Body of pancreas (tissue), 4 donors: ENCODE measurements around the gene ADAM15. TPM values are rescaled to one million over a fixed set of nuclear protein-coding genes. Genes with fewer than 3 reads are reported as not detected.

Source experiments
- ATAC-seq: fragments of 150-250 bp; one replicate; pipeline ENCODE4 v1.9.1; 2016
- DNase-seq, 4 donors: peaks; one replicate each; pipeline ENCODE4 v3.0.0-alpha.2; 2019
- H3K27ac ChIP-seq, 4 donors: fragments of 200-600 bp; sonication (generic); 1 replicate in 3 of 4; 2 replicates in 1 of 4; pipeline versions ENCODE4 v1.5.1 to v1.6.1; 2016 to 2019; ENCODE audit warnings: mild to moderate bottlenecking in 1 of 4, mixed read lengths in 1 of 4, moderate library complexity in 1 of 4
- H3K27me3 ChIP-seq, 2 donors: fragments of 200-600 bp; sonication (generic); one replicate each; pipeline ENCODE4 v1.6.0; 2016; ENCODE audit warnings: mild to moderate bottlenecking in 1 of 2
- H3K36me3 ChIP-seq, 2 donors: fragments of 200-600 bp; sonication (generic); replicated peaks in 1 of 2; 2 replicates each; pipeline ENCODE4 v1.5.1; 2016; ENCODE audit warnings: low read depth in 2 of 2; ENCODE audit not compliant: insufficient read depth in 1 of 2
- H3K4me1 ChIP-seq: fragments of 200-600 bp; sonication (generic); one replicate; pipeline ENCODE4 v1.6.0; 2016
- H3K4me3 ChIP-seq, 2 donors: fragments of 200-600 bp; sonication (generic); 1 replicate in 1 of 2; 2 replicates in 1 of 2; pipeline ENCODE4 v1.5.1; 2016 to 2019
- H3K9me3 ChIP-seq, 3 donors: fragments of 200-600 bp; sonication (generic); 1 replicate in 2 of 3; 2 replicates in 1 of 3; pipeline ENCODE4 v1.5.1; 2016
- POLR2A ChIP-seq, 3 donors: fragments of 450-650 bp; IDR thresholded peaks; one replicate each; pipeline ENCODE4 v1.6.1; 2016; ENCODE audit warnings: antibody characterized with exemption in 3 of 3, mild to moderate bottlenecking in 2 of 3
- WGBS, 2 donors: methylation state at CpG; one replicate each; pipeline ENCODE4 v1.1.5; 2017; 5-methylcytosine and 5-hydroxymethylcytosine counted together
- intact Hi-C: fragments of 100-400 bp; cut with DNase I; formaldehyde crosslinking; loops from one replicate; pipeline ENCODE4 v1.15.1; 2023
- total RNA-seq, 2 donors: library from RNA; depleted of rRNA; stranded (reverse); fragments of >200 nt; gene quantifications; one replicate each; pipeline ENCODE4 v1.1.0, GENCODE V29; 2016
- TF ChIP-seq, protein P1 (sequence below), 7 experiments: fragments of 450-650 bp in 4 of 7; fragments of 200-600 bp in 3 of 7; sonication (generic) in 3 of 7; IDR thresholded peaks; one replicate each; pipeline ENCODE4 v1.5.1; 2016 to 2019; ENCODE audit warnings: antibody characterized with exemption in 7 of 7

The ADAM15 gene
- total RNA-seq, 2 donors from 2014 or later: 37.2 to 48.5 TPM

DNA sequence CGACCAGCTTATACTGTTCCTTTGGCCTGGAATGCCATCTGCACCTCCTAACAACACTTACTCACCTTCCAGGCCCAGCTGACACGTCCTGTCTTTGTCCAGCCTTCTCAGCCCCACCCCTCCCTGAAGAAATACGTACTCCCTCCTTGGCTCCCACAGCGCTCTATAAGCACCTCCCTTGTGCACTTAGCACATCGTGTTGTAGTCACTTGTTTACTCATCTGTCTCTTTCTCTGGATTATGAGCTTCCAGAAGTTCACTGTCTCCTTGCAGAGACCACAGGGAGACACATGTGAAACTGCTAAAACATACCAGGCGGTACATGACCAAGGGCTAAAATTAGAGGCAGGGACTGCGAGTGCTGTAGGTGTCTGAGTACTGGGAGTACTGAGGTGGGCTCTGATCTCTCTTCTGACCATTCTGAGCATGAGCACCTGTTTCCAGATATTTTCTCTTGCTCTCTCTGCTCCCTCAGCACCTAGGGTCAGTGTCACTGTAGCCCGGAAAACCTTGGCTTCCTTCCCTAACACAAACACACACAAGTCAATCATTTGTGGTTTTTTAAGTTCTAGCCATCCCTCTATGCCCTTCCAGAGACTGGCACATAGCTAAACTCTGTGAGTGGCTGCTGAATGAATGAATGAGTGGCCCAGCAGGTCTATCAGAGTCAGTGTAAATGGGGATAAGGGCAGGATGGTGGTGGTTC is 12.4 kb upstream of the ADAM15 start:
- no peak for TF ChIP-seq POLR2A (IDR thresholded peaks at IDR 0.05)
- TF ChIP-seq, protein P1, sequence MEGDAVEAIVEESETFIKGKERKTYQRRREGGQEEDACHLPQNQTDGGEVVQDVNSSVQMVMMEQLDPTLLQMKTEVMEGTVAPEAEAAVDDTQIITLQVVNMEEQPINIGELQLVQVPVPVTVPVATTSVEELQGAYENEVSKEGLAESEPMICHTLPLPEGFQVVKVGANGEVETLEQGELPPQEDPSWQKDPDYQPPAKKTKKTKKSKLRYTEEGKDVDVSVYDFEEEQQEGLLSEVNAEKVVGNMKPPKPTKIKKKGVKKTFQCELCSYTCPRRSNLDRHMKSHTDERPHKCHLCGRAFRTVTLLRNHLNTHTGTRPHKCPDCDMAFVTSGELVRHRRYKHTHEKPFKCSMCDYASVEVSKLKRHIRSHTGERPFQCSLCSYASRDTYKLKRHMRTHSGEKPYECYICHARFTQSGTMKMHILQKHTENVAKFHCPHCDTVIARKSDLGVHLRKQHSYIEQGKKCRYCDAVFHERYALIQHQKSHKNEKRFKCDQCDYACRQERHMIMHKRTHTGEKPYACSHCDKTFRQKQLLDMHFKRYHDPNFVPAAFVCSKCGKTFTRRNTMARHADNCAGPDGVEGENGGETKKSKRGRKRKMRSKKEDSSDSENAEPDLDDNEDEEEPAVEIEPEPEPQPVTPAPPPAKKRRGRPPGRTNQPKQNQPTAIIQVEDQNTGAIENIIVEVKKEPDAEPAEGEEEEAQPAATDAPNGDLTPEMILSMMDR (IDR thresholded peaks at IDR 0.05): no peak
- WGBS, 2 donors: 50 to 55% methylated on average over 8 of the region's 8 CpGs
- no peaks in the 10 kb centered on the region for H3K4me1 ChIP-seq
- no peak for DNase-seq
- intact Hi-C loops: no loop called here
- H3K4me3 ChIP-seq: no peak overlapping the region
- H3K27ac ChIP-seq: no peak overlapping the region
- no peak for ATAC-seq
- H3K36me3 ChIP-seq: no peaks in the 10 kb centered on the region
- H3K9me3 ChIP-seq: no peaks in the 10 kb centered on the region
- no peaks in the 10 kb centered on the region for H3K27me3 ChIP-seq

DNA sequence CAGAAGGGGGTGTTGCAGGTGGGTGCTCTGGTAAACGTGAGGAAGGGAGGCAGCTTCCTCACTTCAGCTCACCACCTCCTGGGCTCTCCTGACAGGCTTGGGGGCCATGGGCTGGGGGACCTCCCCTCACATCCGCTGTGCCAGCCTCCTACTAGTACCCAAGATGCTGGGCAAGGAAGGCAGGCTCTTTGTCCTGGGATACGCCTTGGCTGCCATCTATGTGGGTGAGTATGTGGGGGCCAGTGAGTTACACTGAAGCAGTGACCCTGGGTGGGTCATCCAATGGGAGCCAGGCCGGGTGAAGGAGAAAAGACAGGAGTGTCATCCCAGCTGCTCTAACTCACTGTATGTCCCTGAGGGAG is 11.8 kb upstream of the ADAM15 start:
- TF ChIP-seq POLR2A (IDR thresholded peaks at IDR 0.05): no peak
- TF ChIP-seq, protein P1 (IDR thresholded peaks at IDR 0.05): no peak
- Histone ChIP-seq H3K9me3 (no peaks in the 10 kb centered on the region), H3K27me3 (no peaks in the 10 kb centered on the region), H3K36me3 (no peaks in the 10 kb centered on the region), H3K27ac (no peak overlapping the region), H3K4me1 (no peaks in the 10 kb centered on the region), H3K4me3 (no peak overlapping the region)
- 69 to 100% methylated on average over 1 to 4 of the region's 4 CpGs for WGBS, 2 donors
- DNase-seq (no peak), ATAC-seq (no peak)
- intact Hi-C loops: no loop called here

DNA sequence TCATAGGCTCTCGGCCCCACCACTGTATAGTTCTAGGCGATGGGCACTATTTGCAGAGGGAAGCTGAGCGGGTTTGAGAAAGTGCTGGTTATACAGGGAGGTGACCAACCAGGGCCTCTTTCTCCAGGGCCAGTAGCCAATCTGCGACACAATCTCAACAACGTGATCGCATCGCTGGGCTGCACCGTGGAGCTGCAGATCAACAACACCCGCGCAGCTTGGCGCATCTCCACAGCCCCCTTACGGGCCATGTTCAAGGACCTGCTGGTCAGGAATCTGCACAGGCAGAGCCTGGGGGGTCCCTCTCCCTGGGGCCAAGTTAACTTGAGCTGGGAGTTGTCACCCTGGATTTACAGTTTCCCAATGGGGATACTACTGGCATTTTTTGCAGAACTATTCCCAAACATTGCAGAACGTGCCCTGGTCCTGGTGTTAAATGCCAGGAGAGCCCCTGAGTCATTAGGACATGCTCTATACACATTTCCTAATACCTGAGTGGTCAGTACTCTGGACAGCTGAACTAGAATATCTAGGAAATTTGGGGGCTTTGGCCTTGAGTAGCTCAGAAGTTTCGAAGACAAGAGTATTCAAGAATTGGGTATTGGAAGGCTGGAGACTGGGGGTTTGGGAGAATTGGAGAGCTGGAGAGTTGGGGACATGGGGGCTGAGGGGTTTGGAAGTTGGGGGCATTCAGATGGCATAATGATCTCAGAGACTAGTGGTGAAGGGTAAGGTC is 10.6 kb upstream of the ADAM15 start:
- Histone ChIP-seq H3K4me1 (peaks cover 6% of the 10 kb centered on the region), H3K36me3 (no peaks in the 10 kb centered on the region), H3K4me3 (no peak overlapping the region), H3K9me3 (no peaks in the 10 kb centered on the region), H3K27me3 (no peaks in the 10 kb centered on the region), H3K27ac (no peak overlapping the region)
- no peak for TF ChIP-seq POLR2A (IDR thresholded peaks at IDR 0.05)
- TF ChIP-seq, protein P1 (IDR thresholded peaks at IDR 0.05): no peak
- intact Hi-C loops: no loop called here
- DNase-seq (no peak), ATAC-seq (no peak)
- 79 to 88% methylated on average over 12 to 14 of the region's 14 CpGs for WGBS, 2 donors

DNA sequence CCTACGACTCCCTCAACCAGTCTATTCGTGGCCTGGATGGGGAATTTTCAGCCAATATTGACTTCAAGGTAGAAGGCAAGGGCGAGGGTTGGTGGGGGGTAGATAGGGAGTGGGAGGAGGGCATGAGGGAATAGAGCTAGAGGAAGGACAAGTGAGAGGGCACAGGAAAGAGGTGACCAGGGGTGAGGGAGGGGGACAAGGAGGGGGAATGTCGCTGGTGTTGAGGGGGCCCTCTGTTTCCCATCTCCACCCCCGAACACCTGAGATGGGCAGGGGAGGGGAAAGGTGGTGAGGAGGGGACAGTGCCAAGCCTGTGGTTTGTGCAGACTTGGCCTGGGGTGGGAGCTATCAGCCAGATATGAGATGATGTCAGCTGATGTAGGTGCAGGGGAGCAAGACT is 8.3 kb upstream of the ADAM15 start:
- Histone ChIP-seq H3K27ac (no peak overlapping the region), H3K27me3 (no peaks in the 10 kb centered on the region), H3K36me3 (no peaks in the 10 kb centered on the region), H3K4me3 (no peak overlapping the region), H3K9me3 (no peaks in the 10 kb centered on the region), H3K4me1 (peaks cover 6% of the 10 kb centered on the region)
- TF ChIP-seq, protein P1 (IDR thresholded peaks at IDR 0.05): no peak
- TF ChIP-seq POLR2A (IDR thresholded peaks at IDR 0.05): no peak
- ATAC-seq (no peak), DNase-seq (no peak)
- 68 to 69% methylated on average over 5 of the region's 5 CpGs for WGBS, 2 donors
- intact Hi-C loops: no loop called here
